ENCODE results near the gene RNF224.

RNF224 gene

GRCh38 chr9:137227054-137227852, at the start of gene RNF224:
Gene RNF224 (plus strand): TSS chr9:137227502. CDS start chr9:137228336, 834 bp downstream.
- TF ChIP-seq CTCF (IDR thresholded peaks at IDR 0.05) (peak; percentile 87), ZFX (IDR thresholded peaks at IDR 0.05; ENCODE audit: borderline replicate concordance) (no peak)
- H3K27ac ChIP-seq = peak within 1 kb of the TSS; percentile 97

- TF ChIP-seq ZFX (IDR thresholded peaks at IDR 0.05; ENCODE audit: borderline replicate concordance) (no peak), CTCF (IDR thresholded peaks at IDR 0.05) (no peak)
- H3K27ac ChIP-seq = 0 out of 2 replicates have a peak overlapping the region, but pooled peaks have one; percentile 98
These were observed 48.9 kb upstream of the RNF224 start for GRCh38 chr9:137178201-137178938.

GRCh38 chr9:137178939-137179630, 48.2 kb upstream of the RNF224 start:
- no peak for TF ChIP-seq ZFX (IDR thresholded peaks at IDR 0.05; ENCODE audit: borderline replicate concordance)
- TF ChIP-seq CTCF (IDR thresholded peaks at IDR 0.05) = no peak
- H3K27ac ChIP-seq = no peak overlapping the region

GRCh38 chr9:137179761-137180160, 47.5 kb upstream of the RNF224 start:
- no peak overlapping the region for H3K27ac ChIP-seq
- TF ChIP-seq ZFX (IDR thresholded peaks at IDR 0.05; ENCODE audit: borderline replicate concordance) = no peak
- TF ChIP-seq CTCF (IDR thresholded peaks at IDR 0.05) = no peak

- TF ChIP-seq CTCF (IDR thresholded peaks at IDR 0.05) (no peak), ZFX (IDR thresholded peaks at IDR 0.05; ENCODE audit: borderline replicate concordance) (no peak)
- H3K27ac ChIP-seq = no peak overlapping the region
These were observed 46.8 kb upstream of the RNF224 start for GRCh38 chr9:137180491-137180890.

- no peak overlapping the region for H3K27ac ChIP-seq
- TF ChIP-seq CTCF (IDR thresholded peaks at IDR 0.05) = no peak
- no peak for TF ChIP-seq ZFX (IDR thresholded peaks at IDR 0.05; ENCODE audit: borderline replicate concordance)
These were observed 45.6 kb upstream of the RNF224 start for GRCh38 chr9:137181680-137182079.

Measured in 22Rv1 (cell line).